Upper lobe of left lung (tissue), 6 donors: Measurements from ENCODE around the gene DCUN1D3. TPM values are rescaled to one million over a fixed set of nuclear protein-coding genes. Genes with fewer than 3 reads are reported as not detected.

Experiments used
- ATAC-seq, 2 donors: fragments of 200-7000 bp; cut with Tn5 transposase; one replicate each; pipeline ENCODE4 v1.9.1; 2022; ENCODE audit warnings: mild to moderate bottlenecking in 2 of 2, moderate library complexity in 2 of 2; ENCODE audit not compliant: low FRiP score in 2 of 2
- DNase-seq, 2 donors: peaks; one replicate each; pipeline ENCODE4 v3.0.0-alpha.2; 2019 to 2020
- H3K27ac ChIP-seq, 4 donors: fragments of 200-600 bp; sonication (generic); one replicate each; pipeline ENCODE4 v1.5.1; 2016 to 2019
- H3K27me3 ChIP-seq, 4 donors: fragments of 200-600 bp; sonication (generic); one replicate each; pipeline ENCODE4 v1.5.1; 2017 to 2019
- H3K36me3 ChIP-seq, 4 donors: fragments of 200-600 bp; sonication (generic); one replicate each; pipeline ENCODE4 v1.5.1; 2016 to 2019
- H3K4me1 ChIP-seq, 4 donors: fragments of 200-600 bp; sonication (generic); one replicate each; pipeline ENCODE4 v1.5.1; 2018 to 2019
- H3K4me3 ChIP-seq, 4 donors: fragments of 200-600 bp; sonication (generic); one replicate each; pipeline ENCODE4 v1.5.1; 2017 to 2019; ENCODE audit warnings: mild to moderate bottlenecking in 2 of 4, moderate library complexity in 1 of 4
- H3K9me3 ChIP-seq, 4 donors: fragments of 200-600 bp; sonication (generic); one replicate each; pipeline ENCODE4 v1.5.1; 2018 to 2019
- CTCF ChIP-seq, 6 experiments: fragments of 450-650 bp in 4 of 6; fragments of 200-600 bp in 2 of 6; sonication (generic) in 2 of 6; IDR thresholded peaks; one replicate each; pipeline ENCODE4 v1.5.1; 2016 to 2019; ENCODE audit warnings: antibody characterized with exemption in 6 of 6
- EP300 ChIP-seq, 4 donors: sonication (generic); formaldehyde crosslinking; IDR thresholded peaks; one replicate each; pipeline ENCODE4 v1.5.1; 2017; ENCODE audit warnings: antibody characterized with exemption in 4 of 4, control low read depth in 2 of 4
- POLR2A ChIP-seq, 4 donors: fragments of 450-650 bp; IDR thresholded peaks; one replicate each; pipeline ENCODE4 v1.5.1; 2016 to 2017; ENCODE audit warnings: antibody characterized with exemption in 4 of 4, mild to moderate bottlenecking in 2 of 4
- POLR2AphosphoS5 ChIP-seq, 2 donors: sonication (generic); formaldehyde crosslinking; IDR thresholded peaks; one replicate each; pipeline ENCODE4 v1.5.1; 2017; ENCODE audit warnings: antibody characterized with exemption in 2 of 2
- WGBS, 2 donors: methylation state at CpG; one replicate each; pipeline ENCODE4 v1.1.5; 2017 to 2018; 5-methylcytosine and 5-hydroxymethylcytosine counted together
- total RNA-seq, 6 donors: library from RNA; depleted of rRNA in 4 of 6; stranded (reverse); fragments of >200 nt in 4 of 6; gene quantifications; one replicate each; pipeline versions ENCODE4 v1.1.0 to v1.2.1, GENCODE V29; 2016 to 2021
- donor health status: DM: no; HTN: no; CAD: no; lungs with moderate emphysema.
- donor health status: DM: no; HTN: yes; CAD: no; lungs with severe emphysema.

The DCUN1D3 gene
- total RNA-seq, 6 donors from 2014 or later: 7.2 to 33.0 (median 19.3) TPM

DNA sequence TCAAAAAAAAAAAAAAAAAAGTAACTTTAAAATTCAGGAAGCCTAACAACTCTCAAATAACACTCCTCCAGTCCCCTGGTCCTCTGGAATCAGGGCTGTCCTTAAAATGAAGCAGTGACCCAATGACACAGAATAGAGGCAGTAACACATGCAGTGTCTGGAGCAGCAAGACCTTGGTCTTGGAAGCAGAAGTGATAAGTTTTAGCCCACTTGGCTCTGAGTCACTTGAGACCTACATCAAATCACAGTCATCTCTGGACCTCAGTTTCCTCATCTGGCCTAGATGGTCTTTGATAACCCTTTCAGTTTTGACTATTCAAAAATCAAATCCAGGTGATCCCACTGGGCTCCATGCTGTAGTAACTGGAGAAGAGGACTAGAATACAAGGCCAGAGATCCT lies 39.5 kb upstream of the DCUN1D3 start:
- DNase-seq: no peak
- Histone ChIP-seq H3K27me3 (no peaks in the 10 kb centered on the region), H3K4me3 (no peak overlapping the region), H3K4me1 (no peaks in the 10 kb centered on the region), H3K27ac (no peak overlapping the region), H3K36me3 (no peaks in the 10 kb centered on the region), H3K9me3 (no peaks in the 10 kb centered on the region)
- no peak for ATAC-seq
- TF ChIP-seq EP300 (IDR thresholded peaks at IDR 0.05): no peak
- no peak for TF ChIP-seq POLR2A (IDR thresholded peaks at IDR 0.05)
- no peak for TF ChIP-seq CTCF (IDR thresholded peaks at IDR 0.05)
- TF ChIP-seq POLR2AphosphoS5 (IDR thresholded peaks at IDR 0.05): no peak

- no peaks in the 10 kb centered on the region for H3K36me3 ChIP-seq
- TF ChIP-seq CTCF (IDR thresholded peaks at IDR 0.05): no peak
- TF ChIP-seq POLR2AphosphoS5 (IDR thresholded peaks at IDR 0.05): no peak
- no peak for TF ChIP-seq POLR2A (IDR thresholded peaks at IDR 0.05)
- TF ChIP-seq EP300 (IDR thresholded peaks at IDR 0.05): no peak
- H3K4me1 ChIP-seq: no peaks in the 10 kb centered on the region
- DNase-seq: no peak
- H3K27ac ChIP-seq: no peak overlapping the region
- 51 to 55% methylated on average over 2 of the region's 2 CpGs for WGBS, 2 donors
- ATAC-seq: no peak
- H3K9me3 ChIP-seq: no peaks in the 10 kb centered on the region
- H3K4me3 ChIP-seq: no peak overlapping the region
- no peaks in the 10 kb centered on the region for H3K27me3 ChIP-seq
These were observed 38.3 kb upstream of the DCUN1D3 start for GRCh38 chr16:20938426-20938825.

DNA sequence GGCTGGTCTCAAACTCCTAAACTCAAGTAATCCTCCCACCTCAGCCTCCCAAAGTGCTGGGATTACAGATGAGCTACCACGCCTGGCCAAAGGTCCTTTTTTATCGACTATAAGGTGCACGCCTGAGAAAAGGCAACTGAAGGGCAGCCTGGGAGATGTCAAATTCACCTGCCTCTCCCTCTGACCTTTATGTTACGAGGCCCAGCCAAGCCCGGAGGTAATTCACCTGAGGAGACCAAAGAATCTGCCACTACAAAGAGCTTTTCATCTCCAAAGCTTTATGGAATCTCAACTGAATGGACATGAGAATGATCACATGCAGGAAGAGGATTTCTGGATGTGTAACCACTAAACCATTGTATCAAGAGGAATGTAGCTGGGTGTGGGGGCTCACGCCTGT lies 37.6 kb upstream of the DCUN1D3 start:
- WGBS, 2 donors: 90 to 94% methylated on average over 6 of the region's 6 CpGs
- no peak overlapping the region for H3K27ac ChIP-seq
- ATAC-seq (no peak), DNase-seq (no peak)
- H3K36me3 ChIP-seq: no peaks in the 10 kb centered on the region
- no peaks in the 10 kb centered on the region for H3K9me3 ChIP-seq
- TF ChIP-seq EP300 (IDR thresholded peaks at IDR 0.05) (no peak), CTCF (IDR thresholded peaks at IDR 0.05) (no peak), POLR2A (IDR thresholded peaks at IDR 0.05) (no peak), POLR2AphosphoS5 (IDR thresholded peaks at IDR 0.05) (no peak)
- H3K4me3 ChIP-seq: no peak overlapping the region
- no peaks in the 10 kb centered on the region for H3K4me1 ChIP-seq
- H3K27me3 ChIP-seq: no peaks in the 10 kb centered on the region

- Histone ChIP-seq H3K9me3 (no peaks in the 10 kb centered on the region), H3K27ac (no peak overlapping the region), H3K27me3 (no peaks in the 10 kb centered on the region), H3K36me3 (no peaks in the 10 kb centered on the region), H3K4me1 (no peaks in the 10 kb centered on the region), H3K4me3 (no peak overlapping the region)
- ATAC-seq (no peak), DNase-seq (no peak)
- no peak for TF ChIP-seq CTCF (IDR thresholded peaks at IDR 0.05)
- no peak for TF ChIP-seq POLR2AphosphoS5 (IDR thresholded peaks at IDR 0.05)
- TF ChIP-seq POLR2A (IDR thresholded peaks at IDR 0.05): no peak
- no peak for TF ChIP-seq EP300 (IDR thresholded peaks at IDR 0.05)
These were observed 33.4 kb upstream of the DCUN1D3 start for GRCh38 chr16:20933589-20933988.

DNA sequence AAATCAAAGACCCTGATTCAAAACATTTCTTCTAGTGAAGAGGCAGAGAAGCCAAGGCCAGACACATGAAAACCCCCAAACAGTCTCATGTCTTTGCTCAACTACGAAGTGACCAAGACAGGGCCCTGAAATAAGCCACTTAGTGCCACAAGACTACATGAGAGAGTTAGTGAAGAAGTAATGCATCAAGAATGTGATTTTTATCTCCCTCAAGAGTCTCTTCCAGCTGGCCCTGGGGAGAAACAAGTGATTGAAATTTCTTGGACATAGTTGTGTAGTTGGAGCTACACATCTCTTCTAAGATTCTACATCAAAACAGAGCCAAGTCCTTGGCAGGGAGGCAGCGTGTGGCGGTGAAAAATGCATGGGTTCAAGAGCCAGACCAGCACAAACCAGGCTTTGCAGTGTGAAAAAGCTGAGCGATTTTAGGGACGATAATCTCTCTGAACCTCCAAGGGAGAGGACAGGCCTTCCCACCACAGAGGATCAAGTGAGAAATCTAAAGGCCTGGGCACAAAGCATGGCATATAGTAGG lies 31.0 kb upstream of the DCUN1D3 start:
- Histone ChIP-seq H3K9me3 (no peaks in the 10 kb centered on the region), H3K4me1 (no peaks in the 10 kb centered on the region), H3K36me3 (no peaks in the 10 kb centered on the region), H3K27me3 (no peaks in the 10 kb centered on the region), H3K27ac (peak overlapping the region; percentile 16 to 61 (median 26)), H3K4me3 (no peak overlapping the region)
- WGBS, 2 donors: 80 to 90% methylated on average over 5 of the region's 5 CpGs
- ATAC-seq: no peak
- no peak for TF ChIP-seq POLR2A (IDR thresholded peaks at IDR 0.05)
- TF ChIP-seq POLR2AphosphoS5 (IDR thresholded peaks at IDR 0.05): no peak
- no peak for TF ChIP-seq CTCF (IDR thresholded peaks at IDR 0.05)
- TF ChIP-seq EP300 (IDR thresholded peaks at IDR 0.05): no peak
- DNase-seq: no peak
